A673 (cell line): Measurements from ENCODE around the gene MPDZ. TPM values are rescaled to one million over a fixed set of nuclear protein-coding genes. Genes with fewer than 3 reads are reported as not detected.

Experiments used
- BruUV-seq: library from RNA; stranded (reverse); fragments of 400-500 nt; replicated peaks from 2 replicates; lab custom pipeline; 2021; lab: Mats Ljungman, UMichigan
- CTCF ChIA-PET: fragments of 300-600 bp; sonication (Branson Sonifier 250); formaldehyde crosslinking; loops from one replicate; lab custom pipeline; 2022; ENCODE audit warnings: antibody characterized with exemption; lab: Charles Lee
- POLR2A ChIA-PET: fragments of 300-600 bp; sonication (Branson Sonifier 250); formaldehyde crosslinking; loops from one replicate; lab custom pipeline; 2022; ENCODE audit warnings: antibody characterized with exemption; ENCODE audit not compliant: low non-redundant PET; lab: Charles Lee
- DNase-seq: peaks from one replicate; pipeline ENCODE4 v3.0.0-alpha.2; 2015; ENCODE audit warnings: low spot score
- H3K27ac ChIP-seq: fragments of 200-600 bp; sonication (generic); 2 replicates; pipeline ENCODE4 v1.5.1; 2016; ENCODE audit warnings: mixed run types, low read depth, mild to moderate bottlenecking, mixed read lengths, antibody characterized with exemption, low read length; ENCODE audit not compliant: poor library complexity, severe bottlenecking
- H3K27me3 ChIP-seq: fragments of 200-600 bp; sonication (generic); replicated peaks from 2 replicates; pipeline ENCODE4 v1.6.1; 2017; ENCODE audit warnings: mixed run types, low read depth, mild to moderate bottlenecking, mixed read lengths, antibody characterized with exemption, low read length; ENCODE audit not compliant: insufficient read depth, poor library complexity
- H3K36me3 ChIP-seq: fragments of 200-600 bp; sonication (generic); 2 replicates; pipeline ENCODE4 v1.6.1; 2016; ENCODE audit warnings: mixed run types, mild to moderate bottlenecking, mixed read lengths, antibody characterized with exemption, low read length; ENCODE audit not compliant: insufficient read depth, poor library complexity, severe bottlenecking
- H3K4me1 ChIP-seq: fragments of 200-600 bp; sonication (generic); 2 replicates; pipeline ENCODE4 v1.6.1; 2017; ENCODE audit warnings: mixed run types, mild to moderate bottlenecking, mixed read lengths, antibody characterized with exemption, low read length; ENCODE audit not compliant: insufficient read depth, poor library complexity, severe bottlenecking
- H3K4me3 ChIP-seq: fragments of 200-600 bp; sonication (generic); 2 replicates; pipeline ENCODE4 v1.5.1; 2016; ENCODE audit warnings: low read depth, mixed run types, mild to moderate bottlenecking, mixed read lengths, low read length; ENCODE audit not compliant: poor library complexity, severe bottlenecking
- H3K9me3 ChIP-seq: fragments of 200-600 bp; sonication (generic); 2 replicates; pipeline ENCODE4 v1.6.1; 2016; ENCODE audit warnings: mixed run types, low read depth, mild to moderate bottlenecking, mixed read lengths, antibody characterized with exemption, low read length; ENCODE audit not compliant: poor library complexity, severe bottlenecking
- EZH2 ChIP-seq: fragments of 200-600 bp; sonication (generic); IDR thresholded peaks from 2 replicates; pipeline ENCODE4 v1.6.1; 2017; ENCODE audit warnings: borderline replicate concordance, low read depth, mild to moderate bottlenecking, mixed read lengths, antibody characterized with exemption, low read length; ENCODE audit not compliant: poor library complexity, severe bottlenecking
- intact Hi-C: fragments of 100-400 bp; cut with micrococcal nuclease; formaldehyde crosslinking; loops from one replicate; pipeline ENCODE4 v1.10.0; 2022; ENCODE audit not compliant: unreplicated experiment
- total RNA-seq: library from RNA; stranded (reverse); gene quantifications from 2 replicates; pipeline ENCODE4 v1.2.3, GENCODE V29; 2021
- TF ChIP-seq, protein P1 (sequence below): fragments of 300-800, 200-600 bp; sonication (generic); conservative IDR thresholded peaks from 2 replicates; pipeline ENCODE4 v1.5.1; 2017; ENCODE audit warnings: low read depth, mild to moderate bottlenecking, antibody characterized with exemption, low read length, moderate library complexity, mixed read lengths

MPDZ gene
- total RNA-seq, 1 experiment from 2014 or later: 35.1 TPM

DNA sequence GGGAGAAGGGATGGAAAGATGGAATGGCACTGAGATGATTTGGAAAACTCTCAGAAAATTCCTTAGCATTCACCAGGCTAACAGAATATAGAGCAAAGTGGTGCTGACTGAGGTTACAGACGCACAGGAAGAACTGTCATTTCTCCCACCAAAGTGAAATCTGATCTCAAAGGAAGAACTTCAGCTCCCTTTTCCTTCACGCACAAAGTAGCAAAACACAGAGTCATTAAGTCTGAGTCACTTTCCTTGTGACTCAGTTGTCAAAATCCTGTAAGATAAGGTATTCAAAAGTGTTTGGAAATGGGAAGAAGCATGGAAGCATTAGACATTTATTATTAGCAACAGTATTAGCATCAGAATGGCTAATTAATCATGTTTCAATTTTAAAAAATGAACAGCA lies 11.7 kb downstream of the MPDZ start:
- TF ChIP-seq EZH2: no peak
- TF ChIP-seq, protein P1, sequence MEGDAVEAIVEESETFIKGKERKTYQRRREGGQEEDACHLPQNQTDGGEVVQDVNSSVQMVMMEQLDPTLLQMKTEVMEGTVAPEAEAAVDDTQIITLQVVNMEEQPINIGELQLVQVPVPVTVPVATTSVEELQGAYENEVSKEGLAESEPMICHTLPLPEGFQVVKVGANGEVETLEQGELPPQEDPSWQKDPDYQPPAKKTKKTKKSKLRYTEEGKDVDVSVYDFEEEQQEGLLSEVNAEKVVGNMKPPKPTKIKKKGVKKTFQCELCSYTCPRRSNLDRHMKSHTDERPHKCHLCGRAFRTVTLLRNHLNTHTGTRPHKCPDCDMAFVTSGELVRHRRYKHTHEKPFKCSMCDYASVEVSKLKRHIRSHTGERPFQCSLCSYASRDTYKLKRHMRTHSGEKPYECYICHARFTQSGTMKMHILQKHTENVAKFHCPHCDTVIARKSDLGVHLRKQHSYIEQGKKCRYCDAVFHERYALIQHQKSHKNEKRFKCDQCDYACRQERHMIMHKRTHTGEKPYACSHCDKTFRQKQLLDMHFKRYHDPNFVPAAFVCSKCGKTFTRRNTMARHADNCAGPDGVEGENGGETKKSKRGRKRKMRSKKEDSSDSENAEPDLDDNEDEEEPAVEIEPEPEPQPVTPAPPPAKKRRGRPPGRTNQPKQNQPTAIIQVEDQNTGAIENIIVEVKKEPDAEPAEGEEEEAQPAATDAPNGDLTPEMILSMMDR: no peak
- no peaks in the 10 kb centered on the region for H3K27me3 ChIP-seq
- BruUV-seq: no TSS peak
- POLR2A ChIA-PET: no interaction called here
- H3K36me3 ChIP-seq: no peaks in the 10 kb centered on the region
- intact Hi-C loops: no loop called here
- DNase-seq: peak; percentile 78
- no peaks in the 10 kb centered on the region for H3K9me3 ChIP-seq
- peak overlapping the region; percentile 1 for H3K27ac ChIP-seq
- peaks cover 39% of the 10 kb centered on the region for H3K4me1 ChIP-seq
- CTCF ChIA-PET: interaction anchor here (0.6 kb wide), 1 partner anchor 179 kb away, joined by 3 read pairs; no protein-coding TSS in a partner anchor
- H3K4me3 ChIP-seq: no peak overlapping the region

DNA sequence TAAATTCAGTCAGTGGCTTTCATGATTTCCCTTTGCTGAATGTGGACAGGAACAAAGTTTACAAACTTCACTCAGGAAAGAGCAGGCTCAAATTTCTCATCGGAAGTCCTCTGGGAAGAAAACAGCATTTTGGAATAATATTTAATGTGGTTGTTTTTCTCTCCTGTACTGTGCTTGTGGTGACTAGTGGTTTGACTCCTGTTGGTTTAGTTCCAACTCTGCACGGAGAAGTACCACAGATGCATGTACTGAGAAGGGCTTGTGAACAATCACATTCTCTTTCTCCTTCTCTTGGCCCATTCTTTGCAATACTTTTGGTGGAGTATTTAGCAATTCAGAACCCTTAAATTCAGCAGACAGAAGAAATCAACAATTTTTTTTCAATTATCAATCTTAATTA lies 13.3 kb downstream of the MPDZ start:
- BruUV-seq: no TSS peak
- Histone ChIP-seq H3K36me3 (no peaks in the 10 kb centered on the region), H3K4me3 (no peak overlapping the region), H3K27ac (no peak overlapping the region), H3K9me3 (no peaks in the 10 kb centered on the region), H3K4me1 (peaks cover 36% of the 10 kb centered on the region), H3K27me3 (no peaks in the 10 kb centered on the region)
- no peak for DNase-seq
- intact Hi-C loops: no loop called here
- no peak for TF ChIP-seq EZH2
- TF ChIP-seq, protein P1: no peak
- POLR2A ChIA-PET: no interaction called here
- CTCF ChIA-PET: no interaction called here

DNA sequence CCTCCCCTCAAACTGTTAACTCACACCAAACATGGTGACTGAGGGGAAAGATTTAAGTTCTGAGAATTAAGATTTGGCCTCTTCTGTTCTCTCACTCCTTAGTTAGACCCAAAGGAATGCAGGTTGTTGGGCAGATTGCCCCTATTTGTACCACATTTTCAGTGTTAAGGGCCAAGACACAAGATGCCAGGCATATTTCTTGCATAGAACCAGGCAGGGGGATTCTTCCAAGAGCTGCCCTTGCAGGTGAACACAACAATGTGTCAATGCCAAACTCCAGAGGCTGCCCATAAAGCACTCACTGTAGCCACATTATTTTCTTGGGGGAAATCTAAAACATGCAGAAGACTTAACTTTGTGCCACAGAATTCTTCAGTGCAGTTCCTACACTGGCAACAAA lies 14.7 kb downstream of the MPDZ start:
- no TSS peak for BruUV-seq
- H3K4me3 ChIP-seq: no peak overlapping the region
- no peak for DNase-seq
- intact Hi-C loops: no loop called here
- POLR2A ChIA-PET: no interaction called here
- H3K27ac ChIP-seq: no peak overlapping the region
- peaks cover 36% of the 10 kb centered on the region for H3K4me1 ChIP-seq
- TF ChIP-seq EZH2: no peak
- TF ChIP-seq, protein P1: no peak
- no peaks in the 10 kb centered on the region for H3K36me3 ChIP-seq
- no peaks in the 10 kb centered on the region for H3K9me3 ChIP-seq
- no peaks in the 10 kb centered on the region for H3K27me3 ChIP-seq
- CTCF ChIA-PET: no interaction called here
